Activated CD4-positive, alpha-beta T cell treated with anti-CD3 and anti-CD28 coated beads, Interleukin-2, amount 50 U/mL, for 48 hours (primary cell): ENCODE measurements around the gene MCFD2.

Experiments
- DNase-seq, 2 experiments: peaks; one replicate each; pipeline ENCODE4 v3.0.0-alpha.2; 2020

Gene MCFD2

GRCh38 chr2:46915281-46915810 is at the start of gene MCFD2:
TSS of gene MCFD2 (minus strand) at chr2:46915806. CDS start at chr2:46909171, 6,635 bp downstream.
- DNase-seq, result no peak

- no peak for DNase-seq
Observed at GRCh38 chr2:46964835-46965560, 49.4 kb upstream of the MCFD2 start.

GRCh38 chr2:46963941-46964673 is 48.5 kb upstream of the MCFD2 start:
- no peak for DNase-seq

GRCh38 chr2:46963210-46963609 is 47.6 kb upstream of the MCFD2 start:
- DNase-seq, result no peak

- DNase-seq, result no peak
Observed at GRCh38 chr2:46962751-46963150, 47.1 kb upstream of the MCFD2 start.

GRCh38 chr2:46960618-46961017 is 45.0 kb upstream of the MCFD2 start:
- DNase-seq, result no peak

GRCh38 chr2:46958431-46959017 is 42.9 kb upstream of the MCFD2 start:
- no peak for DNase-seq

GRCh38 chr2:46956981-46957531 is 41.5 kb upstream of the MCFD2 start:
- no peak for DNase-seq

- DNase-seq, result no peak
Observed at GRCh38 chr2:46955764-46956163, 40.2 kb upstream of the MCFD2 start.

GRCh38 chr2:46954951-46955571 is 39.5 kb upstream of the MCFD2 start:
- DNase-seq, result no peak

- no peak for DNase-seq
Observed at GRCh38 chr2:46952171-46952570, 36.6 kb upstream of the MCFD2 start.

- no peak for DNase-seq
Observed at GRCh38 chr2:46951290-46952064, 35.9 kb upstream of the MCFD2 start.

- DNase-seq, result no peak
Observed at GRCh38 chr2:46950314-46950713, 34.7 kb upstream of the MCFD2 start.

- DNase-seq, result no peak
Observed at GRCh38 chr2:46947841-46948240, 32.2 kb upstream of the MCFD2 start.

- DNase-seq, result no peak
Observed at GRCh38 chr2:46945671-46946070, 30.1 kb upstream of the MCFD2 start.

- peak; percentile 69 to 81 for DNase-seq
Observed at GRCh38 chr2:46943881-46944798, 28.5 kb upstream of the MCFD2 start.

- peak; percentile 12 to 21 for DNase-seq
Observed at GRCh38 chr2:46942891-46943626, 27.5 kb upstream of the MCFD2 start.

GRCh38 chr2:46942143-46942526 is 26.5 kb upstream of the MCFD2 start:
- DNase-seq, result peak; percentile 74 to 78

GRCh38 chr2:46939626-46940359 is 24.2 kb upstream of the MCFD2 start:
- DNase-seq, result no peak
